Measurements from ENCODE around the gene ZSCAN5A. TPM values are rescaled to one million over a fixed set of nuclear protein-coding genes. Genes with fewer than 3 reads are reported as not detected.
A peak's percentile ranks its signal among the peaks of the same experiment; 100 is the strongest.

ZSCAN5A gene
- total RNA-seq, 1 experiment from 2014 or later: 13.8 TPM

DNA sequence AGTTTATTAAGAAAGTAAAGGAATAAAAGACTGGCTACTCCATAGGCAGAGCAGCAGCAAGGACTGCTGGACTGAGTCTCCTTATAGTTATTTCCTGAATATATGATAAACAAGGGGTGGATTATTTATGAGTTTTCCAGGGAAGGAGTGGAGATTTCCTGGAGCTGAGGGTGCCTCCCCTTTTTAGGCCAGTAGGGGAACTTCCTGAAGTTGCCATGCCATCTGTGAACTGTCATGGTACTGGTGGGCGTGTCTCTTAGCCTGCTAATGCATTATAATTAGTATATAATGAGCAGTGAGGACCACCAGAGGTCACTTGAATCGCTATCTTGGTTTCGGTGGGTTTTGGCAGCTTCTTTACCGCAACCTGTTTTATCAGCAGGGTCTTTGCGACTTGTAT is 13.5 kb downstream of the ZSCAN5A start:
- ATAC-seq (no peak), DNase-seq (ENCODE audit: low read depth, low spot score) (no peak)
- H3K36me3 ChIP-seq (ENCODE audit: control insufficient read depth, insufficient read depth, low read length): peaks cover 3% of the 10 kb centered on the region; the same call in 1 of the 2 replicates
- H3K27me3 ChIP-seq (ENCODE audit: control insufficient read depth, insufficient read depth, low read length): no peaks in the 10 kb centered on the region
- in situ Hi-C loops (cut with HindIII; ENCODE audit: low pct_unique_long_range_greater_than_20kb, low sequenced_read_pairs): no loop called here
- no peaks in the 10 kb centered on the region for H3K4me1 ChIP-seq (ENCODE audit: control insufficient read depth, insufficient read depth, low read length)
- no peak overlapping the region for H3K27ac ChIP-seq (ENCODE audit: low read length)
- intact Hi-C loops (cut with micrococcal nuclease; ENCODE audit: unreplicated experiment): no loop called here
- H3K9me3 ChIP-seq (ENCODE audit: control insufficient read depth, insufficient read depth, low read depth, low read length): no peaks in the 10 kb centered on the region
- no peak overlapping the region for H3K4me3 ChIP-seq (ENCODE audit: low read depth in 2 of 2, low read length in 2 of 2)
- POLR2A ChIA-PET: no interaction called here
- CTCF ChIA-PET: no interaction called here
- no TSS peak for BruUV-seq (replicated peaks)
- no peak for TF ChIP-seq REST (IDR thresholded peaks at IDR 0.05; ENCODE audit: insufficient read depth in 1 of 2, low read depth in 2 of 2, low read length in 1 of 2)
- no peak for TF ChIP-seq TCF7L2 (IDR thresholded peaks at IDR 0.05; ENCODE audit: low read depth, low read length)
- TF ChIP-seq SIN3A (IDR thresholded peaks at IDR 0.05; ENCODE audit: borderline replicate concordance, insufficient read depth, low read depth, low read length): no peak
- TF ChIP-seq, protein P1, sequence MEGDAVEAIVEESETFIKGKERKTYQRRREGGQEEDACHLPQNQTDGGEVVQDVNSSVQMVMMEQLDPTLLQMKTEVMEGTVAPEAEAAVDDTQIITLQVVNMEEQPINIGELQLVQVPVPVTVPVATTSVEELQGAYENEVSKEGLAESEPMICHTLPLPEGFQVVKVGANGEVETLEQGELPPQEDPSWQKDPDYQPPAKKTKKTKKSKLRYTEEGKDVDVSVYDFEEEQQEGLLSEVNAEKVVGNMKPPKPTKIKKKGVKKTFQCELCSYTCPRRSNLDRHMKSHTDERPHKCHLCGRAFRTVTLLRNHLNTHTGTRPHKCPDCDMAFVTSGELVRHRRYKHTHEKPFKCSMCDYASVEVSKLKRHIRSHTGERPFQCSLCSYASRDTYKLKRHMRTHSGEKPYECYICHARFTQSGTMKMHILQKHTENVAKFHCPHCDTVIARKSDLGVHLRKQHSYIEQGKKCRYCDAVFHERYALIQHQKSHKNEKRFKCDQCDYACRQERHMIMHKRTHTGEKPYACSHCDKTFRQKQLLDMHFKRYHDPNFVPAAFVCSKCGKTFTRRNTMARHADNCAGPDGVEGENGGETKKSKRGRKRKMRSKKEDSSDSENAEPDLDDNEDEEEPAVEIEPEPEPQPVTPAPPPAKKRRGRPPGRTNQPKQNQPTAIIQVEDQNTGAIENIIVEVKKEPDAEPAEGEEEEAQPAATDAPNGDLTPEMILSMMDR (IDR thresholded peaks at IDR 0.05): no peak

DNA sequence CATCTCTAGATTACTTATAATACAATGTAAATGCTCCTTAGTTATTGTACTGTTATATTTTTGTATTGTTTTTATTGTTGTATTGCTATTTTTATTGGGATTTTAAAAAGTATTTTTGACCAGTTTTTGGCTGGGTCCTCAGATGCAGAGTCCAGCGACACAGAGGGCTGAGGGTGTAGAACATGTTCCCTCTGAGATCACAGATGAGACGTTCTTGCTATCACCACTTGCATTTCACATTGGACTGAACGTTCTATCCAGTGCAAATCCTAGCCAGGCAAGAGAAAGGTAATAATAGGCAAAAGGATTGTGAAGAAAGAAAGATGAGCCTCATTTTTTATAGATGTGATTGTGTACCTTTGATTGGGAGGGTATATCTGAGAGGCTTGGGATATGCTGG is 15.0 kb downstream of the ZSCAN5A start:
- TSS peak; percentile 39 for BruUV-seq (replicated peaks)
- Histone ChIP-seq H3K27ac (ENCODE audit: low read length) (no peak overlapping the region), H3K4me1 (ENCODE audit: control insufficient read depth, insufficient read depth, low read length) (no peaks in the 10 kb centered on the region), H3K27me3 (ENCODE audit: control insufficient read depth, insufficient read depth, low read length) (no peaks in the 10 kb centered on the region), H3K4me3 (ENCODE audit: low read depth in 2 of 2, low read length in 2 of 2) (no peak overlapping the region), H3K9me3 (ENCODE audit: control insufficient read depth, insufficient read depth, low read depth, low read length) (no peaks in the 10 kb centered on the region), H3K36me3 (ENCODE audit: control insufficient read depth, insufficient read depth, low read length) (no peaks in the 10 kb centered on the region)
- no peak for DNase-seq (ENCODE audit: low read depth, low spot score)
- ChIA-PET CTCF (interaction anchor here (0.6 to 0.7 kb wide), 2 partner anchors 17 to 47 kb away, joined by 3 read pairs; no protein-coding TSS in a partner anchor), POLR2A (no interaction called here)
- intact Hi-C loops (cut with micrococcal nuclease; ENCODE audit: unreplicated experiment) (no loop called here), in situ Hi-C loops (cut with HindIII; ENCODE audit: low pct_unique_long_range_greater_than_20kb, low sequenced_read_pairs) (no loop called here)
- TF ChIP-seq TCF7L2 (IDR thresholded peaks at IDR 0.05; ENCODE audit: low read depth, low read length) (no peak), REST (IDR thresholded peaks at IDR 0.05; ENCODE audit: insufficient read depth in 1 of 2, low read depth in 2 of 2, low read length in 1 of 2) (no peak)
- TF ChIP-seq, protein P1 (IDR thresholded peaks at IDR 0.05): no peak
- ATAC-seq: no peak
